ENCODE data around the gene CDC42EP2. TPM values are rescaled to one million over a fixed set of nuclear protein-coding genes. Genes with fewer than 3 reads are reported as not detected.

Gene CDC42EP2
- total RNA-seq, 1 donor from 2014 or later, result 4.0 TPM

DNA sequence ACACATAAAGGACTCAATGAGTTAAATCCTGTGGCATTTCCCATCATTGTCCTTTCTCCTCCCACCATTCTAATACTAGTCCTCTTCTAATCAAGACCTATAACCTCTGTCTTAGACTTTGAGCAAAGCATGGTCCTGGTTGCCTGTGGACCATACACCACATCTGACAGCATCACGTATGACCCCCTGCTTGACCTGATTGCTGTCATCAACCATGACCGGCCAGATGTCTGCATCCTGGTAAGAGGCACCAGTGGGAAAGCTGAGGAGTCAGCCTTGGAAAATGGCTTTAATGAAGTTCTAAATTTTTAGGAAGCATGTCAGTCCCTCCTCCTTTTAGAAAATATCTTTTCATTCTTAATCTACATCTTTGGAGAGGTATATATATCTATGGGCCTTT lies 27.1 kb upstream of the CDC42EP2 start:
- Mint-ChIP-seq H3K4me1 (no peaks in the 10 kb centered on the region), H3K36me3 (ENCODE audit: low read depth) (peaks cover 15% of the 10 kb centered on the region), H3K9me3 (no peaks in the 10 kb centered on the region), H3K27me3 (ENCODE audit: low read depth) (no peaks in the 10 kb centered on the region), H3K4me3 (no peak overlapping the region), H3K27ac (ENCODE audit: unreplicated experiment) (no peak overlapping the region)
- TF ChIP-seq, protein P1, sequence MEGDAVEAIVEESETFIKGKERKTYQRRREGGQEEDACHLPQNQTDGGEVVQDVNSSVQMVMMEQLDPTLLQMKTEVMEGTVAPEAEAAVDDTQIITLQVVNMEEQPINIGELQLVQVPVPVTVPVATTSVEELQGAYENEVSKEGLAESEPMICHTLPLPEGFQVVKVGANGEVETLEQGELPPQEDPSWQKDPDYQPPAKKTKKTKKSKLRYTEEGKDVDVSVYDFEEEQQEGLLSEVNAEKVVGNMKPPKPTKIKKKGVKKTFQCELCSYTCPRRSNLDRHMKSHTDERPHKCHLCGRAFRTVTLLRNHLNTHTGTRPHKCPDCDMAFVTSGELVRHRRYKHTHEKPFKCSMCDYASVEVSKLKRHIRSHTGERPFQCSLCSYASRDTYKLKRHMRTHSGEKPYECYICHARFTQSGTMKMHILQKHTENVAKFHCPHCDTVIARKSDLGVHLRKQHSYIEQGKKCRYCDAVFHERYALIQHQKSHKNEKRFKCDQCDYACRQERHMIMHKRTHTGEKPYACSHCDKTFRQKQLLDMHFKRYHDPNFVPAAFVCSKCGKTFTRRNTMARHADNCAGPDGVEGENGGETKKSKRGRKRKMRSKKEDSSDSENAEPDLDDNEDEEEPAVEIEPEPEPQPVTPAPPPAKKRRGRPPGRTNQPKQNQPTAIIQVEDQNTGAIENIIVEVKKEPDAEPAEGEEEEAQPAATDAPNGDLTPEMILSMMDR (conservative IDR thresholded peaks at IDR 0.05), result no peak
- DNase-seq (ENCODE audit: low read depth, low spot score), result no peak

DNA sequence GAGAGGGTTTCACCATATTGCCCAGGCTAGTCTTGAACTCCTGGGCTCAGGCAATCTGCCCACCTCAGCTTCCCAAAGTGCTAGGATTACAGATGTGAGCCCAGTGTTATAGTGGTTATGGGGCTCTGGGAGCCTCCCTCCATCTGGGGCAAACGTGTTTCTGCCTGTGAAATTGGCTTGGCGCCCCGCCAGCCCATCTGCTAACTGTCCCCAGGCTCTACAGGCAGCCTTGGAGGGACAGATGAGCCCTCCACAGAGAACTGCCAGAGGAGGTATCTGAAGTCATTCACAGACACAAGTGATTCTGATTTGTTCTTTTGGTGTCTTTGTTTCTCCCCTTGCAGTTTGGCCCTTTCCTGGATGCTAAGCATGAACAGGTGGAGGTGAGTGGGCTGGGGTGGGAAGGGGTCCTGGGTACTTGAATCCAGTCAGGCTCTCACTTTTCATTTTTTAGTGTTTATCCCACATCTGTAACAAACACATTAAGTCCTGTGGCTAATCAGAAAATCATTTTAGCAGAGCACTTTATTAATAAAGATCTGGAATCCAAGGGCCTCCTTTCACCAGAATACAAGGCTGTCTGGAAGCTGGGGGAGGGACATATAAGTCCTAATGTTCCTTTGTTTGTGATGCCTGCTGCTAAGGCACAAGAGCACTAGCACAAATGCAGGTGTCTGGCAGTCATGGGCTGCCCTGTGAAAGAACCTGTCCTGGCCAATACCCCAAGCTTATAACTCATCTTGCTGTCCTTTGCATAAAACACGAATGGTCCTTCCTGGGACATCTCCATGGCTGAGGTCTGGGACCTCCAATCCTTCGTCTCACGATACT lies 25.7 kb upstream of the CDC42EP2 start:
- Mint-ChIP-seq H3K36me3 (ENCODE audit: low read depth) (peaks cover 17% of the 10 kb centered on the region), H3K27ac (ENCODE audit: unreplicated experiment) (no peak overlapping the region), H3K9me3 (no peaks in the 10 kb centered on the region), H3K4me1 (no peaks in the 10 kb centered on the region), H3K27me3 (ENCODE audit: low read depth) (no peaks in the 10 kb centered on the region), H3K4me3 (no peak overlapping the region)
- no peak for DNase-seq (ENCODE audit: low read depth, low spot score)
- TF ChIP-seq, protein P1 (conservative IDR thresholded peaks at IDR 0.05), result no peak

DNA sequence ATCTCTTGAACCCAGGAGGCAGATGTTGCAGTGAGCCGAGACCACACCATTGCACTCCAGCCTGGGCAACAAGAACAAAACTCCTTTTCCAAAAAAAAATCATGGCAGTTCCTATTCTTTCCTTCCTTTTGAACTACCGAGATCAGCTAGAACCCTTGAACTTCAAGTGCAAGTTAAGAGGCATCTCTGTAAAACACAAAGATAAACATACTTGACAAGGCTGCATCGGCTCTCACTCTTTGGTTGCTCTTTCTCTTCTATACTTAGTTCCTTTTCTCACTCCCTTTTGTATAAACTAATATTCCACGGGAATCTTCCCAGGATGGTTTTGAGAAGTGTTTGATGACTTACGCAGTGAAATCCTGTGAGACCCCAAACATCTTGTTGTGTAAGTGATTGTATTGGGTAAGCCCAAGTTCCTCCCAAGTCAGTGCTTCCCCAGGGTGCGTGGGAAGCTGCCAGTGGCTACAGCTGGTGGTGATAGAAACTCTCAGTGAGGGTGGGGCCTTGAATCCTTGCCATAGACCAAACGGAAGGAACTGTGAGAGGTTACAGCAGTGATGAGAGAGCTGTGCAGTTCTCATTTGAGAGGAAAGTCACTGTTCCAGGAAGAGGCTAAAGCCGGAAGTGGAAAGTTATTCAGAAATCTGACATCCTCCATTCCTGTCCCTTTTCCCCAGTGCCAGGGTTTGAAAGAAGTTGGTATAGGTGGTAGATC lies 24.1 kb upstream of the CDC42EP2 start:
- Mint-ChIP-seq H3K4me3 (no peak overlapping the region), H3K4me1 (no peaks in the 10 kb centered on the region), H3K9me3 (no peaks in the 10 kb centered on the region), H3K36me3 (ENCODE audit: low read depth) (peaks cover 21% of the 10 kb centered on the region), H3K27ac (ENCODE audit: unreplicated experiment) (no peak overlapping the region), H3K27me3 (ENCODE audit: low read depth) (no peaks in the 10 kb centered on the region)
- TF ChIP-seq, protein P1 (conservative IDR thresholded peaks at IDR 0.05), result no peak
- no peak for DNase-seq (ENCODE audit: low read depth, low spot score)

DNA sequence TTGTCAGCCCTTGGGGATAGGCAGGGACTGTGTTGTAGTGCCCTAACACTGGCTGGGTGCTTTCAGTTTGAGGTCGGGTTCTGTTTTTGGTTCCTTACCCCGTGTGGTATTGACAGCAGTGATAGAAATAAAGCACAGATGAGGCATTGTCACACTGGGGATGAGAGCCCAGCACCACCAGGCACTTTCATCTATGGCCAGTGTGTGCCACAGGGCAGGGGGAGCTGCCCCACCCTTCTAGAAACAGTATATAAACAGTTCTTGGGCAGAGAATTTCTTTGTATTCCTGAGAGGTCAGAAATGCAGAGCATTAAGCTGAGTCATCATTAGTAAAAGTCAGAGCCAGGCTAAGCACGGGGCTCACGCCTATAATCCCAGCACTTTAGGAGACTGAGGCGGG lies 23.1 kb upstream of the CDC42EP2 start:
- H3K27ac Mint-ChIP-seq (ENCODE audit: unreplicated experiment), result no peak overlapping the region
- no peaks in the 10 kb centered on the region for H3K9me3 Mint-ChIP-seq
- H3K4me1 Mint-ChIP-seq, result no peaks in the 10 kb centered on the region
- H3K36me3 Mint-ChIP-seq (ENCODE audit: low read depth), result peaks cover 26% of the 10 kb centered on the region
- TF ChIP-seq, protein P1 (conservative IDR thresholded peaks at IDR 0.05), result no peak
- no peak for DNase-seq (ENCODE audit: low read depth, low spot score)
- no peaks in the 10 kb centered on the region for H3K27me3 Mint-ChIP-seq (ENCODE audit: low read depth)
- no peak overlapping the region for H3K4me3 Mint-ChIP-seq

DNA sequence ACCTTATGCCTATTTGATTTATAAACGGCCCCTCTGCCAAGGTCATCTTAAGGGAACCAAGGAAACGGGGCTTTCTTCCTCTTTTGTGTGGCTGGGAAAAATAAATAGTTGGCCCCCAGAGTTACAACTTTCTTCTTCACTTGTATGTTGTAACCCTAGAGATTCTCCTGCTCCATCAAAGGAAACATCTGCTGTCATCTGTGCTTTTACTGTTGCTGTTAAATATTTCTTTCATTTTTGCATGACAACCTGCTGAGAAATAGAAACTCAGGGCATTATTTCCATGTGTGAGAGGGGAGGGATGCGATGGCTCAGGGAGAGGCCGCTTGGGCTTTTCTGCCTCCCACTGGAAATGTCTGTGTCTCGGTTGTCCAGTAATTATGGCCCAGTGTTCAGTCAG lies 21.8 kb upstream of the CDC42EP2 start:
- Mint-ChIP-seq H3K4me3 (no peak overlapping the region), H3K9me3 (no peaks in the 10 kb centered on the region), H3K27ac (ENCODE audit: unreplicated experiment) (no peak overlapping the region), H3K36me3 (ENCODE audit: low read depth) (peaks cover 23% of the 10 kb centered on the region), H3K4me1 (no peaks in the 10 kb centered on the region), H3K27me3 (ENCODE audit: low read depth) (no peaks in the 10 kb centered on the region)
- no peak for DNase-seq (ENCODE audit: low read depth, low spot score)
- TF ChIP-seq, protein P1 (conservative IDR thresholded peaks at IDR 0.05), result no peak

Data from neural crest cell (in vitro differentiated cells).